B cell (primary cell): ENCODE measurements around the gene UBE2O. TPM values are rescaled to one million over a fixed set of nuclear protein-coding genes. Genes with fewer than 3 reads are reported as not detected.

Experiments
- ATAC-seq: fragments of 200-7000 bp; cut with Tn5 transposase; one replicate; pipeline ENCODE4 v1.10.0; 2021; ENCODE audit warnings: low read depth, mild to moderate bottlenecking, moderate number of reproducible peaks, moderate library complexity
- CTCF ChIA-PET: fragments of 350-600 bp; sonication (Branson Sonifier 250); formaldehyde crosslinking; loops from one replicate; lab custom pipeline; 2021; ENCODE audit warnings: antibody characterized with exemption, inconsistent platforms; lab: Charles Lee
- POLR2A ChIA-PET: fragments of 350-600 bp; sonication (Branson Sonifier 250); formaldehyde crosslinking; loops from one replicate; lab custom pipeline; 2021; ENCODE audit warnings: antibody characterized with exemption; lab: Charles Lee
- DNase-seq: peaks from one replicate; pipeline ENCODE4 v3.0.0; 2013
- H2AFZ ChIP-seq: 2 replicates; pipeline ENCODE4 v1.6.1; 2012; ENCODE audit warnings: mild to moderate bottlenecking, low read depth, low read length; ENCODE audit not compliant: insufficient read depth, poor library complexity, severe bottlenecking
- H3K27ac ChIP-seq, 2 donors: 1 replicate in 1 of 2; 2 replicates in 1 of 2; pipeline ENCODE4 v1.5.1; 2012 to 2013; ENCODE audit warnings: low read length in 2 of 2, mild to moderate bottlenecking in 2 of 2, moderate library complexity in 1 of 2
- H3K27me3 ChIP-seq, 4 experiments: fragments of 200-600 bp in 1 of 4; sonication (generic) in 1 of 4; replicated peaks in 1 of 4; 1 replicate in 2 of 4; 2 replicates in 2 of 4; pipeline versions ENCODE4 v1.6.1 to v1.7.0; 2013 to 2016; ENCODE audit warnings: low read length in 3 of 4, mild to moderate bottlenecking in 2 of 4, mixed read lengths in 1 of 4, moderate library complexity in 1 of 4; ENCODE audit not compliant: insufficient read depth in 4 of 4, control insufficient read depth in 3 of 4; ENCODE audit errors: control extremely low read depth in 1 of 4
- H3K36me3 ChIP-seq, 2 experiments: replicated peaks in 1 of 2; 1 replicate in 1 of 2; 2 replicates in 1 of 2; pipeline versions ENCODE4 v1.6.1 to v1.7.1; 2013; ENCODE audit warnings: low read length in 1 of 2; ENCODE audit not compliant: insufficient read depth in 2 of 2, control insufficient read depth in 1 of 2; ENCODE audit errors: control extremely low read depth in 1 of 2, extremely low read depth in 1 of 2
- H3K4me1 ChIP-seq, 2 donors: fragments of 200-600 bp in 1 of 2; sonication (generic) in 1 of 2; 1 replicate in 1 of 2; 2 replicates in 1 of 2; pipeline versions ENCODE4 v1.5.1 to v1.6.1; 2013 to 2017; ENCODE audit warnings: low read length in 2 of 2; ENCODE audit not compliant: control insufficient read depth in 2 of 2, insufficient read depth in 2 of 2
- H3K4me2 ChIP-seq: replicated peaks from 2 replicates; pipeline ENCODE3; 2012; ENCODE audit warnings: mild to moderate bottlenecking, low read depth, low read length; ENCODE audit not compliant: poor library complexity, severe bottlenecking
- H3K4me3 ChIP-seq, 5 experiments: fragments of 200-600 bp in 1 of 5; sonication (generic) in 1 of 5; 1 replicate in 3 of 5; 2 replicates in 2 of 5; pipeline versions ENCODE4 v1.5.1 to v1.7.0; 2011 to 2016; ENCODE audit warnings: low read length in 4 of 5, mild to moderate bottlenecking in 4 of 5, low read depth in 2 of 5, control low read depth in 1 of 5, moderate library complexity in 1 of 5; ENCODE audit not compliant: insufficient read depth in 1 of 5; ENCODE audit errors: control extremely low read depth in 1 of 5, extremely low read depth in 1 of 5
- H3K79me2 ChIP-seq: fragments of 200-600 bp; sonication (generic); one replicate; pipeline ENCODE4 v1.6.0; 2016; ENCODE audit warnings: low read length; ENCODE audit not compliant: control insufficient read depth, insufficient read depth
- H3K9ac ChIP-seq: fragments of 200-600 bp; sonication (generic); 2 replicates; pipeline ENCODE4 v1.6.1; 2017; ENCODE audit warnings: mild to moderate bottlenecking, low read length, moderate library complexity
- H3K9me3 ChIP-seq, 3 donors: one replicate each; pipeline versions ENCODE4 v1.6.1 to v1.7.1; 2013; ENCODE audit warnings: low read length in 2 of 3; ENCODE audit not compliant: control insufficient read depth in 2 of 3, insufficient read depth in 1 of 3; ENCODE audit errors: control extremely low read depth in 1 of 3
- H4K20me1 ChIP-seq: 2 replicates; pipeline ENCODE4 v1.6.0; 2012; ENCODE audit warnings: mild to moderate bottlenecking, low read length; ENCODE audit not compliant: insufficient read depth, control insufficient read depth, poor library complexity, severe bottlenecking
- H3K27ac Mint-ChIP-seq: one replicate; pipeline ENCODE4 v1.8.0; 2021; ENCODE audit warnings: mixed read lengths
- H3K27me3 Mint-ChIP-seq: one replicate; pipeline ENCODE4 v1.8.0; 2021; ENCODE audit warnings: mixed read lengths
- H3K4me1 Mint-ChIP-seq: one replicate; pipeline ENCODE4 v1.8.0; 2021; ENCODE audit warnings: mixed read lengths
- H3K4me3 Mint-ChIP-seq: one replicate; pipeline ENCODE4 v1.8.0; 2021; ENCODE audit warnings: mixed read lengths
- H3K9me3 Mint-ChIP-seq: one replicate; pipeline ENCODE4 v1.8.0; 2022; ENCODE audit warnings: mixed read lengths; ENCODE audit not compliant: insufficient read depth
- CTCF ChIP-seq: fragments of 200-600 bp; IDR thresholded peaks from one replicate; pipeline ENCODE4 v1.8.0; 2022; ENCODE audit warnings: antibody characterized with exemption, mild to moderate bottlenecking
- EZH2 ChIP-seq: IDR thresholded peaks from 2 replicates; pipeline ENCODE4 v1.6.1; 2012; ENCODE audit warnings: borderline replicate concordance, low read depth, mild to moderate bottlenecking, moderate library complexity, low read length; ENCODE audit not compliant: insufficient read depth, poor library complexity, severe bottlenecking
- WGBS: methylation state at CpG from one replicate; pipeline ENCODE4 v1.1.5; 2013; ENCODE audit warnings: missing lambda C conversion rate; ENCODE audit not compliant: insufficient coverage; 5-methylcytosine and 5-hydroxymethylcytosine counted together
- intact Hi-C: fragments of 100-400 bp; cut with micrococcal nuclease; formaldehyde crosslinking; loops from one replicate; pipeline ENCODE4 v1.10.0; 2022
- polyA plus RNA-seq: library from polyadenylated mRNA; depleted of rRNA; stranded (reverse); fragments of >200 nt; gene quantifications from 2 replicates; pipeline ENCODE4 v1.2.3, GENCODE V29; 2012
- total RNA-seq, 2 donors: library from RNA; stranded (reverse); fragments of 120-200 nt in 1 of 2; gene quantifications; 1 replicate in 1 of 2; 2 replicates in 1 of 2; pipeline versions ENCODE4 v1.2.3 to v1.2.4, GENCODE V29; 2013 to 2022

The UBE2O gene
- total and polyA plus RNA-seq, 2 donors (not counting 1 experiment from before 2014, with no cell fraction given), result 41.3 to 54.0 TPM

GRCh38 chr17:76353599-76354316, 99.2 kb downstream of the UBE2O start, which contains the start of gene PRPSAP1:
Gene PRPSAP1, minus strand, starts transcription at chr17:76353916. Its CDS starts 213 bp downstream, at chr17:76353703.
- no peaks in the 10 kb centered on the region for H3K27me3 Mint-ChIP-seq
- TF ChIP-seq EZH2 (no peak), CTCF (peak; percentile 19)
- Histone ChIP-seq H3K9me3 (no peaks in the 10 kb centered on the region), H2AFZ (peak within 1 kb of the TSS; percentile 96), H3K79me2 (peaks cover 18% of the 10 kb centered on the region), H3K27me3 (no peaks in the 10 kb centered on the region), H4K20me1 (no peaks in the 10 kb centered on the region), H3K4me2 (peak within 1 kb of the TSS; percentile 97), H3K4me1 (peaks cover 7 to 16% of the 10 kb centered on the region in 2 donors), H3K27ac (peak within 1 kb of the TSS; percentile 84 to 94), H3K4me3 (peak within 1 kb of the TSS; percentile 53 to 88 (median 68)), H3K9ac (peak within 1 kb of the TSS; percentile 77), H3K36me3 (no peaks in the 10 kb centered on the region)
- peak within 1 kb of the TSS; percentile 99 for H3K27ac Mint-ChIP-seq
- ChIA-PET POLR2A (interaction anchor here (0.6 to 2.0 kb wide), 7 partner anchors 30 to 495 kb away, joined by 3 to 11 read pairs (median 4); no protein-coding TSS in a partner anchor), CTCF (interaction anchor here (0.8 to 3.9 kb wide), 4 partner anchors 31 to 148 kb away, joined by 4 to 32 read pairs (median 10); partner anchors contain the start of gene SPHK1)
- H3K4me3 Mint-ChIP-seq, result peak within 1 kb of the TSS; percentile 99
- under 1% methylated on average over 75 of the region's 75 CpGs for WGBS
- DNase-seq, result peak; percentile 96
- intact Hi-C loops, result loop anchor here (1.0 to 5.0 kb wide), 6 partner anchors 31 to 789 kb away; partner anchors contain the start of genes RECQL5, RHBDF2, SAP30BP and SEC14L1
- H3K4me1 Mint-ChIP-seq, result peaks cover 27% of the 10 kb centered on the region
- no peaks in the 10 kb centered on the region for H3K9me3 Mint-ChIP-seq
- ATAC-seq, result peak; percentile 93
